Fibroblast of the aortic adventitia (primary cell): ENCODE data around the gene KCNQ1. TPM values are rescaled to one million over a fixed set of nuclear protein-coding genes. Genes with fewer than 3 reads are reported as not detected.

Experiments used
- DNase-seq: peaks from one replicate; pipeline ENCODE4 v3.0.0-alpha.2; 2010; ENCODE audit warnings: low read depth
- H3K4me3 ChIP-seq: 2 replicates; pipeline ENCODE4 v1.5.1; 2011; ENCODE audit warnings: low read depth, mild to moderate bottlenecking, control low read depth, low read length, moderate library complexity
- total RNA-seq: library from RNA; depleted of rRNA; stranded (reverse); fragments of >200 nt; gene quantifications from 2 replicates; pipeline ENCODE4 v1.2.3, GENCODE V29; 2012; ENCODE audit warnings: low replicate concordance
- TF ChIP-seq, protein P1 (sequence below): IDR thresholded peaks from 2 replicates; pipeline ENCODE4 v1.5.1; 2011; ENCODE audit warnings: mild to moderate bottlenecking, low read length, control low read depth, inconsistent platforms; ENCODE audit not compliant: insufficient read depth

The KCNQ1 gene
- total RNA-seq, 1 donor = not detected

DNA sequence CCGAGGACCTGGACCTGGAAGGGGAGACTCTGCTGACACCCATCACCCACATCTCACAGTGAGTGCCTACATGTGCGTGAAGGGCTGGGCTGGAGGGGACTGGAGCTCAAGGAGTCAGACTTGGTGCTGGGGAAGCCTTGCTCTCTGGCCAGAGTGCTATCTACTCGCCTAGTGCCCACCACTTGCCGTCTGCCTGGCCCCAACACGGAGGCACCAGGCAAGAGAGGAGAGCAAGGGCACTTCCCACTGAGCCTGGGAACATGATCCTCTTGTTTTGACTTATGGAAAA is 217.2 kb downstream of the KCNQ1 start:
- TF ChIP-seq, protein P1, sequence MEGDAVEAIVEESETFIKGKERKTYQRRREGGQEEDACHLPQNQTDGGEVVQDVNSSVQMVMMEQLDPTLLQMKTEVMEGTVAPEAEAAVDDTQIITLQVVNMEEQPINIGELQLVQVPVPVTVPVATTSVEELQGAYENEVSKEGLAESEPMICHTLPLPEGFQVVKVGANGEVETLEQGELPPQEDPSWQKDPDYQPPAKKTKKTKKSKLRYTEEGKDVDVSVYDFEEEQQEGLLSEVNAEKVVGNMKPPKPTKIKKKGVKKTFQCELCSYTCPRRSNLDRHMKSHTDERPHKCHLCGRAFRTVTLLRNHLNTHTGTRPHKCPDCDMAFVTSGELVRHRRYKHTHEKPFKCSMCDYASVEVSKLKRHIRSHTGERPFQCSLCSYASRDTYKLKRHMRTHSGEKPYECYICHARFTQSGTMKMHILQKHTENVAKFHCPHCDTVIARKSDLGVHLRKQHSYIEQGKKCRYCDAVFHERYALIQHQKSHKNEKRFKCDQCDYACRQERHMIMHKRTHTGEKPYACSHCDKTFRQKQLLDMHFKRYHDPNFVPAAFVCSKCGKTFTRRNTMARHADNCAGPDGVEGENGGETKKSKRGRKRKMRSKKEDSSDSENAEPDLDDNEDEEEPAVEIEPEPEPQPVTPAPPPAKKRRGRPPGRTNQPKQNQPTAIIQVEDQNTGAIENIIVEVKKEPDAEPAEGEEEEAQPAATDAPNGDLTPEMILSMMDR = no peak
- no peak overlapping the region for H3K4me3 ChIP-seq
- no peak for DNase-seq

GRCh38 chr11:2662430-2663299 is 217.9 kb downstream of the KCNQ1 start:
- DNase-seq = no peak
- TF ChIP-seq, protein P1 = no peak
- H3K4me3 ChIP-seq = no peak overlapping the region

- no peak overlapping the region for H3K4me3 ChIP-seq
- DNase-seq = no peak
- TF ChIP-seq, protein P1 = no peak
Measured at GRCh38 chr11:2663506-2663905, 218.7 kb downstream of the KCNQ1 start.

DNA sequence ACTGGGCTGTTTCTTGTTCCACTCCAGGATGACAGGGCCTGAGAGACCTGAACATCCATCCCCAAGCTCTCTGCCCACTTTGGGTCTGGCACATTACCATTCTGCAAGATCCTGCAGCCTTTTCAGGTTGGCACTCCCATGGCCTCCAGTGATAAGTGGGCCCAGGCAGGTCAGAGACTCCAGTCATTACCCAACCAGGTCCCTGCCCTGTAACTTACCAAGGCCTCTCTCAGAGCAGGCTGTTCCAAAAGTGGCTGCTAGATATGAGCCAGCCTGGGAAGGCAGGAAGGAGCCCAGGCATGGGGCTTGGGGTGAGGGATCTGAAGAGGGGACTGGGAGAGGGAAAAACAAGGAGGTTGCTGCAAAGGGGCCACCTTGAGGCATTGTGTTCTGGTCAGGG is 219.1 kb downstream of the KCNQ1 start:
- no peak overlapping the region for H3K4me3 ChIP-seq
- DNase-seq = no peak
- TF ChIP-seq, protein P1 = no peak

DNA sequence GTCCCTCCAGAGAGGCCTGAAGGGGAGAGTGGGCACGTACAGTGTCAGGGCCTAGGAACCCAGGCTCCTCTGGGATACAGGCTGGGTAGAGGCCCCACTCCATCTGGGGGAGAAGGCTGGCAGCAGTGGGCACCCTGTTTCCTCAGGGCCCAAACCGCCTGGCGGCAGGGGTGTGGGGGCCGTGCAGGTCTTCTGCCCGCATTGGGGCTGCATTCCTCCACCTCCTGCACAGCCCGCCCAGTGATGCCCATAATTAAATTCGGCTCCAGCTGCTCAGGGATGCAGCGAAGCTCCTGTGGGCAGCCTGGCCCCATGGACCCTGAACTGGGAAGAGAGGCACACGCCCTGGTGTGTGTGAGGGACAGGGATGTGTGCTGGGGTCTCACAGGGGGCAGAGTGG is 219.6 kb downstream of the KCNQ1 start:
- H3K4me3 ChIP-seq = no peak overlapping the region
- TF ChIP-seq, protein P1 = no peak
- DNase-seq = no peak

GRCh38 chr11:2664791-2665525 is 220.2 kb downstream of the KCNQ1 start:
- H3K4me3 ChIP-seq = no peak overlapping the region
- DNase-seq = no peak
- TF ChIP-seq, protein P1 = no peak
